SK-N-SH treated with all-trans-retinoic acid at 6 μM for 48 hours (cell line): ENCODE measurements around the gene PPP1R17.
A peak's percentile ranks its signal among the peaks of the same experiment; 100 is the strongest.

ENCODE experiments used
- ATAC-seq: fragments of 200-7000 bp; cut with Tn5 transposase; 3 replicates; pipeline ENCODE4 v1.9.1; 2020; ENCODE audit warnings: mild to moderate bottlenecking, moderate library complexity
- ARNTL ChIP-seq: fragments of 450-650 bp; formaldehyde crosslinking; IDR thresholded peaks from 2 replicates; pipeline ENCODE4 v1.5.0; 2020; ENCODE audit warnings: low read depth, mild to moderate bottlenecking, moderate library complexity, borderline replicate concordance
- BACH2 ChIP-seq: fragments of 250-450 bp; sonication (Bioruptor Pico); IDR thresholded peaks from 2 replicates; pipeline ENCODE4 v1.9.0; 2021; ENCODE audit warnings: mild to moderate bottlenecking, borderline replicate concordance
- CREB5 ChIP-seq: fragments of 250-450 bp; sonication (Bioruptor Pico); IDR thresholded peaks from 2 replicates; pipeline ENCODE4 v1.5.1; 2020; ENCODE audit warnings: low read depth, mild to moderate bottlenecking, moderate library complexity
- CSRNP3 ChIP-seq: fragments of 250-450 bp; sonication (Bioruptor Pico); IDR thresholded peaks from 2 replicates; pipeline ENCODE4 v1.5.1; 2021; ENCODE audit warnings: mild to moderate bottlenecking, moderate library complexity
- ESRRG ChIP-seq: fragments of 250-450 bp; sonication (Bioruptor Pico); IDR thresholded peaks from 2 replicates; pipeline ENCODE4 v1.6.1; 2021; ENCODE audit warnings: mild to moderate bottlenecking
- GLIS3 ChIP-seq: fragments of 250-450 bp; sonication (Bioruptor Pico); IDR thresholded peaks from 2 replicates; pipeline ENCODE4 v1.5.0; 2020; ENCODE audit warnings: mild to moderate bottlenecking, moderate library complexity
- ISL1 ChIP-seq: fragments of 250-450 bp; sonication (Bioruptor Pico); IDR thresholded peaks from 2 replicates; pipeline ENCODE4 v2.1.2; 2022; ENCODE audit warnings: mild to moderate bottlenecking, moderate library complexity
- OSR1 ChIP-seq: fragments of 250-450 bp; sonication (Bioruptor Pico); IDR thresholded peaks from 2 replicates; pipeline ENCODE4 v1.8.0; 2022; ENCODE audit warnings: moderate library complexity, mild to moderate bottlenecking, inconsistent platforms
- PATZ1 ChIP-seq: fragments of 250-450 bp; sonication (Bioruptor Pico); IDR thresholded peaks from 2 replicates; pipeline ENCODE4 v1.8.0; 2020; ENCODE audit warnings: mild to moderate bottlenecking, moderate library complexity, borderline replicate concordance
- POU6F1 ChIP-seq: fragments of 250-450 bp; sonication (Bioruptor Pico); IDR thresholded peaks from 2 replicates; pipeline ENCODE4 v1.8.0; 2021; ENCODE audit warnings: low read depth, mild to moderate bottlenecking, moderate library complexity, borderline replicate concordance
- PPARA ChIP-seq: fragments of 250-450 bp; sonication (Bioruptor Pico); IDR thresholded peaks from 2 replicates; pipeline ENCODE4 v1.5.0; 2020; ENCODE audit warnings: mild to moderate bottlenecking, borderline replicate concordance
- RARB ChIP-seq: fragments of 250-450 bp; sonication (Bioruptor Pico); IDR thresholded peaks from 2 replicates; pipeline ENCODE4 v1.8.0; 2021; ENCODE audit warnings: mild to moderate bottlenecking, moderate library complexity
- SNAI2 ChIP-seq: fragments of 250-450 bp; sonication (Bioruptor Pico); IDR thresholded peaks from 2 replicates; pipeline ENCODE4 v1.5.0; 2020; ENCODE audit warnings: mild to moderate bottlenecking, moderate library complexity
- TCF4 ChIP-seq: fragments of 250-450 bp; sonication (Bioruptor Pico); IDR thresholded peaks from 2 replicates; pipeline ENCODE4 v1.8.0; 2021; ENCODE audit warnings: mild to moderate bottlenecking, moderate library complexity, borderline replicate concordance
- TOX ChIP-seq: fragments of 250-450 bp; sonication (Bioruptor Pico); IDR thresholded peaks from 2 replicates; pipeline ENCODE4 v1.8.0; 2021; ENCODE audit warnings: mild to moderate bottlenecking, moderate library complexity, borderline replicate concordance
- ZC3H10 ChIP-seq: fragments of 250-450 bp; sonication (Bioruptor Pico); IDR thresholded peaks from 2 replicates; pipeline ENCODE4 v1.5.1; 2021; ENCODE audit warnings: mild to moderate bottlenecking, moderate library complexity
- ZFP3 ChIP-seq: fragments of 250-450 bp; sonication (Bioruptor Pico); IDR thresholded peaks from 2 replicates; pipeline ENCODE4 v1.5.0; 2020; ENCODE audit warnings: mild to moderate bottlenecking, moderate library complexity
- ZNF70 ChIP-seq: fragments of 450-650 bp; formaldehyde crosslinking; IDR thresholded peaks from 2 replicates; pipeline ENCODE4 v1.5.0; 2020; ENCODE audit warnings: mild to moderate bottlenecking, moderate library complexity
- ZNF8 ChIP-seq: fragments of 450-650 bp; formaldehyde crosslinking; IDR thresholded peaks from 2 replicates; pipeline ENCODE4 v1.5.0; 2020; ENCODE audit warnings: mild to moderate bottlenecking, moderate library complexity

PPP1R17 gene

GRCh38 chr7:31724696-31725095, 37.7 kb downstream of the PPP1R17 start:
- ATAC-seq: no peak
- no peak for TF ChIP-seq CSRNP3 (CRISPR knock-in tag)
- no peak for TF ChIP-seq PATZ1 (CRISPR knock-in tag)
- TF ChIP-seq POU6F1: no peak
- no peak for TF ChIP-seq ZFP3 (CRISPR knock-in tag)
- no peak for TF ChIP-seq SNAI2 (CRISPR knock-in tag)
- no peak for TF ChIP-seq ZNF8
- no peak for TF ChIP-seq ESRRG
- no peak for TF ChIP-seq TCF4
- no peak for TF ChIP-seq ZC3H10
- no peak for TF ChIP-seq ARNTL
- no peak for TF ChIP-seq RARB (CRISPR knock-in tag)
- no peak for TF ChIP-seq PPARA (CRISPR knock-in tag)
- no peak for TF ChIP-seq GLIS3 (CRISPR knock-in tag)
- TF ChIP-seq ISL1 (CRISPR knock-in tag): no peak
- no peak for TF ChIP-seq OSR1 (CRISPR knock-in tag)

GRCh38 chr7:31729195-31729804, 42.3 kb downstream of the PPP1R17 start:
- TF ChIP-seq ZNF70 (CRISPR knock-in tag) (no peak), TOX (CRISPR knock-in tag) (no peak), PPARA (CRISPR knock-in tag) (no peak), POU6F1 (no peak), ARNTL (no peak)
- TF ChIP-seq, all 23 proteins: peak for 0
- no peak for ATAC-seq

GRCh38 chr7:31734456-31734855, 47.4 kb downstream of the PPP1R17 start:
- ATAC-seq: no peak
- no peak for TF ChIP-seq ZC3H10
- no peak for TF ChIP-seq BACH2 (CRISPR knock-in tag)
- TF ChIP-seq ESRRG: no peak

GRCh38 chr7:31735991-31736982, 49.3 kb downstream of the PPP1R17 start:
- no peak for TF ChIP-seq RARB (CRISPR knock-in tag)
- TF ChIP-seq CSRNP3 (CRISPR knock-in tag): no peak
- no peak for TF ChIP-seq POU6F1
- TF ChIP-seq OSR1 (CRISPR knock-in tag): no peak
- TF ChIP-seq PPARA (CRISPR knock-in tag): no peak
- TF ChIP-seq CREB5 (CRISPR knock-in tag): no peak
- ATAC-seq: peak; percentile 97
